ENCODE data around the gene RABGGTB.

- TF ChIP-seq CTCF (IDR thresholded peaks at IDR 0.05) = no peak
- TF ChIP-seq POLR2A (IDR thresholded peaks at IDR 0.05) = no peak
Measured at GRCh38 chr1:75768016-75768415, 18.0 kb upstream of the RABGGTB start.
